ENCODE measurements around the gene SLC2A13. TPM values are rescaled to one million over a fixed set of nuclear protein-coding genes. Genes with fewer than 3 reads are reported as not detected.

The SLC2A13 gene
- total and polyA plus RNA-seq, 11 donors = 1.9 to 17.6 (median 8.5) TPM

GRCh38 chr12:40016980-40017379, 88.9 kb downstream of the SLC2A13 start:
- Histone ChIP-seq H3K27me3 (no peaks in the 10 kb centered on the region), H3K4me3 (no peak overlapping the region), H3K4me1 (peaks cover 0 to 25% (median 12%) of the 10 kb centered on the region in 12 donors), H3K27ac (peak overlapping the region in 2 of 12 donors; percentile 2 to 38), H3K9me3 (no peaks in the 10 kb centered on the region), H3K36me3 (no peaks in the 10 kb centered on the region)
- ATAC-seq (peak; percentile 50 to 93 (median 84)), DNase-seq (no peak)
- 26 to 47% (median 35%) methylated on average over 3 of the region's 3 CpGs for WGBS, 4 donors
- intact Hi-C loops (cut with DNase I) = loop anchor here in 2 of 10 donors (5.0 to 10.0 kb wide), 2 partner anchors 35 to 432 kb away; no protein-coding TSS in a partner anchor
- TF ChIP-seq CTCF (IDR thresholded peaks at IDR 0.05) (no peak), POLR2A (IDR thresholded peaks at IDR 0.05) (no peak)

DNA sequence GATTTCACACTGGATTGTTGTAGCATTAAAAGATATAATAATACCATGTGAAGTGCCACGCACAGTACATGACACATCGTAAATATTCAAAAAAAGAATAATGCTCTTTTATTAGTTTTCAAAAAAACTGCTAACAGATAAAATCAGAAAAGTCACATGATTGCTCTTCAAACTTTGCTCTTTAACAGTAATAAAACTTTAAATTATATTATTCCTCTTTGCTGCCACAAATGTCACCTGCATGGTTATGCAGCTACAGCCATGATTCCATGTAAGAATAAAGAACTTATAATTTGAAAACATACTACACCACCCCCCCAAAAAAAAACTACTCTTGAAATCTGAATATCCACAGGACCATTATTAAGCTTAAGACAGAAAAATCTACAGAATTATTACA, 90.0 kb downstream of the SLC2A13 start:
- peaks cover 0 to 33% (median 18%) of the 10 kb centered on the region in 12 donors for H3K4me1 ChIP-seq
- H3K27me3 ChIP-seq = no peaks in the 10 kb centered on the region
- intact Hi-C loops (cut with DNase I) = loop anchor here in 2 of 10 donors (5.0 to 10.0 kb wide), 2 partner anchors 36 to 431 kb away; no protein-coding TSS in a partner anchor
- no peaks in the 10 kb centered on the region for H3K9me3 ChIP-seq
- no peak for DNase-seq
- no peak overlapping the region for H3K27ac ChIP-seq
- no peak overlapping the region for H3K4me3 ChIP-seq
- 96 to 99% (median 99%) methylated on average over 2 of the region's 2 CpGs for WGBS, 4 donors
- ATAC-seq = no peak
- H3K36me3 ChIP-seq = no peaks in the 10 kb centered on the region
- TF ChIP-seq CTCF (IDR thresholded peaks at IDR 0.05) = no peak

- intact Hi-C loops (cut with DNase I) = loop anchor here in 2 of 10 donors (5.0 to 10.0 kb wide), 2 partner anchors 37 to 431 kb away; no protein-coding TSS in a partner anchor
- Histone ChIP-seq H3K4me3 (no peak overlapping the region), H3K27me3 (no peaks in the 10 kb centered on the region), H3K27ac (no peak overlapping the region), H3K36me3 (no peaks in the 10 kb centered on the region), H3K4me1 (peaks cover 0 to 33% (median 18%) of the 10 kb centered on the region in 12 donors), H3K9me3 (no peaks in the 10 kb centered on the region)
- 73 to 100% (median 95%) methylated on average over 2 of the region's 2 CpGs for WGBS, 4 donors
- TF ChIP-seq CTCF (IDR thresholded peaks at IDR 0.05) (no peak), POLR2A (IDR thresholded peaks at IDR 0.05) (no peak)
- ATAC-seq (no peak), DNase-seq (no peak)
Measured at GRCh38 chr12:40015345-40015744, 90.5 kb downstream of the SLC2A13 start.

- DNase-seq (no peak), ATAC-seq (no peak)
- WGBS, 4 donors = 72 to 83% (median 80%) methylated on average over 2 of the region's 2 CpGs
- no peak overlapping the region for H3K4me3 ChIP-seq
- no peaks in the 10 kb centered on the region for H3K9me3 ChIP-seq
- H3K36me3 ChIP-seq = no peaks in the 10 kb centered on the region
- TF ChIP-seq CTCF (IDR thresholded peaks at IDR 0.05) (no peak), POLR2A (IDR thresholded peaks at IDR 0.05) (no peak)
- H3K27ac ChIP-seq = no peak overlapping the region
- intact Hi-C loops (cut with DNase I) = loop anchor here in 3 of 10 donors (2.0 to 10.0 kb wide), 3 partner anchors 93 to 429 kb away; partner anchors contain the start of gene SLC2A13 (in 2 of the 3)
- H3K27me3 ChIP-seq = no peaks in the 10 kb centered on the region
- H3K4me1 ChIP-seq = peaks cover 0 to 33% (median 18%) of the 10 kb centered on the region in 12 donors
Measured at GRCh38 chr12:40013847-40014246, 92.0 kb downstream of the SLC2A13 start.
